Thyroid gland (tissue), 4 donors: ENCODE measurements around the gene MAPRE2. TPM values are rescaled to one million over a fixed set of nuclear protein-coding genes. Genes with fewer than 3 reads are reported as not detected.

Experiments
- DNase-seq, 2 donors: peaks; one replicate each; pipeline ENCODE4 v3.0.0-alpha.2; 2019
- H3K27ac ChIP-seq, 3 donors: fragments of 200-600 bp; sonication (generic); 1 replicate in 2 of 3; 2 replicates in 1 of 3; pipeline ENCODE4 v1.5.1; 2016 to 2019; ENCODE audit warnings: mild to moderate bottlenecking in 1 of 3, moderate library complexity in 1 of 3
- H3K27me3 ChIP-seq: fragments of 200-600 bp; sonication (generic); one replicate; pipeline ENCODE4 v1.5.1; 2019
- H3K36me3 ChIP-seq, 2 donors: fragments of 200-600 bp; sonication (generic); one replicate each; pipeline ENCODE4 v1.5.1; 2016 to 2019
- H3K4me1 ChIP-seq, 2 donors: fragments of 200-600 bp; sonication (generic); one replicate each; pipeline ENCODE4 v1.5.1; 2017 to 2019
- H3K4me3 ChIP-seq, 3 donors: fragments of 200-600 bp; sonication (generic); replicated peaks in 1 of 3; 1 replicate in 2 of 3; 2 replicates in 1 of 3; pipeline ENCODE4 v1.5.1; 2016; ENCODE audit warnings: mild to moderate bottlenecking in 1 of 3
- H3K9me3 ChIP-seq: fragments of 200-600 bp; sonication (generic); one replicate; pipeline ENCODE4 v1.5.1; 2017
- POLR2A ChIP-seq, 2 donors: fragments of 450-650 bp; IDR thresholded peaks; one replicate each; pipeline ENCODE4 v1.6.1; 2017; ENCODE audit warnings: antibody characterized with exemption in 2 of 2, mild to moderate bottlenecking in 2 of 2, moderate library complexity in 1 of 2
- WGBS, 2 donors: methylation state at CpG; one replicate each; pipeline ENCODE4 v1.1.5; 2017; 5-methylcytosine and 5-hydroxymethylcytosine counted together
- intact Hi-C: fragments of 100-400 bp; cut with DNase I; formaldehyde crosslinking; loops from one replicate; pipeline ENCODE4 v1.15.1; 2023
- total RNA-seq, 4 donors: library from RNA; depleted of rRNA; stranded (reverse); fragments of >200 nt; gene quantifications; one replicate each; pipeline ENCODE4 v1.2.3, GENCODE V29; 2016
- TF ChIP-seq, protein P1 (sequence below), 6 experiments: fragments of 200-600 bp in 3 of 6; fragments of 450-650 bp in 3 of 6; sonication (generic) in 3 of 6; IDR thresholded peaks; one replicate each; pipeline ENCODE4 v1.5.1; 2016 to 2019; ENCODE audit warnings: antibody characterized with exemption in 6 of 6, mild to moderate bottlenecking in 2 of 6, inconsistent platforms in 1 of 6, moderate library complexity in 1 of 6

MAPRE2 gene
- total RNA-seq, 4 donors from 2014 or later: 22.6 to 38.1 (median 28.8) TPM

DNA sequence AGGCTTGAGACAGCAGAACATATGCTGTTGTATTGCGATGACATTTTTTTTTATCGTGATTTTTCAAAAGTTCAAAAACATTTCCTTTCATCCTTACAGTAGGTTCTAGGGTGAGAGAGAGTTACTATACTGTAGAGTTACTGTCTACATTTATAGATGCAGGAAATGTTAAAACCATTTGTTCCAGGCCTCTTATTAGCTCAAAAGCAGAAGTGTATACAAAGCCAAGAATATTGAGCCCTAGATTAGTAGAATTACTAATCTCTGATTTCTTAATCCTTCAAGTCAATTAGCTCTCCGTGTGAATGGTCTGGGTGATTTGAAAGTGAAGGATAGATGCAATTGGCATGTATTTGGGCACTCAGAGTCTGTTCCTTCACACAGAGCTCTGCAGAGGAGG is 73.1 kb downstream of the MAPRE2 start:
- intact Hi-C loops: no loop called here
- TF ChIP-seq, protein P1, sequence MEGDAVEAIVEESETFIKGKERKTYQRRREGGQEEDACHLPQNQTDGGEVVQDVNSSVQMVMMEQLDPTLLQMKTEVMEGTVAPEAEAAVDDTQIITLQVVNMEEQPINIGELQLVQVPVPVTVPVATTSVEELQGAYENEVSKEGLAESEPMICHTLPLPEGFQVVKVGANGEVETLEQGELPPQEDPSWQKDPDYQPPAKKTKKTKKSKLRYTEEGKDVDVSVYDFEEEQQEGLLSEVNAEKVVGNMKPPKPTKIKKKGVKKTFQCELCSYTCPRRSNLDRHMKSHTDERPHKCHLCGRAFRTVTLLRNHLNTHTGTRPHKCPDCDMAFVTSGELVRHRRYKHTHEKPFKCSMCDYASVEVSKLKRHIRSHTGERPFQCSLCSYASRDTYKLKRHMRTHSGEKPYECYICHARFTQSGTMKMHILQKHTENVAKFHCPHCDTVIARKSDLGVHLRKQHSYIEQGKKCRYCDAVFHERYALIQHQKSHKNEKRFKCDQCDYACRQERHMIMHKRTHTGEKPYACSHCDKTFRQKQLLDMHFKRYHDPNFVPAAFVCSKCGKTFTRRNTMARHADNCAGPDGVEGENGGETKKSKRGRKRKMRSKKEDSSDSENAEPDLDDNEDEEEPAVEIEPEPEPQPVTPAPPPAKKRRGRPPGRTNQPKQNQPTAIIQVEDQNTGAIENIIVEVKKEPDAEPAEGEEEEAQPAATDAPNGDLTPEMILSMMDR (IDR thresholded peaks at IDR 0.05): no peak
- TF ChIP-seq POLR2A (IDR thresholded peaks at IDR 0.05): no peak
- H3K4me3 ChIP-seq: no peak overlapping the region
- H3K27ac ChIP-seq: no peak overlapping the region
- H3K4me1 ChIP-seq: peaks cover 0 to 18% of the 10 kb centered on the region in 2 donors
- H3K27me3 ChIP-seq: no peaks in the 10 kb centered on the region
- WGBS, 2 donors: 84 to 86% methylated on average over 3 of the region's 3 CpGs
- H3K36me3 ChIP-seq: no peaks in the 10 kb centered on the region
- no peak for DNase-seq
- no peaks in the 10 kb centered on the region for H3K9me3 ChIP-seq

DNA sequence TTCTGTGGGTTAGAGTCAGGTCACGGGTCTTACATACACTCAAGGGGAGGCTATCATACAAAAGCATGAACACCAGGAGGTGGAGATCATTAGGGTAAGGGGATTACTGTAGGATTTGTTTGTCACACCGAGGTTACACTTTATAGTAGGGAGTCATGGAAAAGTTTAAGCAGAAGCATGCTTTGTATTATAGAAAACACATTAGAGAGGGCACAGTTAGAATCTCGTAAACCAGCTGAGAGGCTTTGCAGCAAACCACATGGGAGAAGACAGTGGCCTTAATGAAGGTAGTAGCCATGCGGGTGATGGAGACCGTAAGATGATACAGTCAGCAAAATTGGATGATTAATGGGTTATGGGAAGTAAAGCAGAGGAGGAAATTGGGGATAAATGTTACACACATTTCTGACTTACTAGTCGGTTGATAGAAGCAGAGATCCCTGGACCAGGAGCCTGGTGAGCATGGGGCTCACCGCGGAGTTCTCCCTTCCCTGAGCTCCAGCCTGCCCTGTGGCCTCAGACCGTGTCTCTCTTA is 75.6 kb downstream of the MAPRE2 start:
- H3K36me3 ChIP-seq: no peaks in the 10 kb centered on the region
- no peak for TF ChIP-seq POLR2A (IDR thresholded peaks at IDR 0.05)
- TF ChIP-seq, protein P1 (IDR thresholded peaks at IDR 0.05): no peak
- peak overlapping the region in 1 of 3 donors; percentile 57 for H3K27ac ChIP-seq
- intact Hi-C loops: no loop called here
- no peak for DNase-seq
- no peaks in the 10 kb centered on the region for H3K27me3 ChIP-seq
- 94 to 98% methylated on average over 9 of the region's 9 CpGs for WGBS, 2 donors
- H3K9me3 ChIP-seq: no peaks in the 10 kb centered on the region
- H3K4me3 ChIP-seq: no peak overlapping the region
- peaks cover 0 to 18% of the 10 kb centered on the region in 2 donors for H3K4me1 ChIP-seq

DNA sequence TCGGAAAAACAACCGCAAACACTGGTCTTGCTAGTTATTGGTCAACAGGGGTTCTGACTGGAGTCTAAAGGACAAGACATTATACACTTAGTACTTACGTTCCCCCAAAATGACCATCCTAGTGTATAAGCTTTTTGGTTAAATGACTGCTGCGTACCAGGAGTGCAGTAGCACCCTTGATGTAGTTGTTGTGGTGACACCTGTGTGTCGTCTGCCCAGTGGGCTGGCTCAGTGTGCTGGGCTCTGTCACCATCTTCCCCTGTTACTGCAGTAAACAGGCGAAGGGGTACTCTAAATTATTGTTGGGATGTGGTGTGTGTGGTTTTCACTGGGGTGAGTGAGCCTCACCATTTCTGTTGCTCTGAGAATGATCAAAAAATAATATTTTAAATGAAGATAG is 76.2 kb downstream of the MAPRE2 start:
- Histone ChIP-seq H3K27me3 (no peaks in the 10 kb centered on the region), H3K27ac (peak overlapping the region in 1 of 3 donors; percentile 57), H3K4me1 (peaks cover 0 to 18% of the 10 kb centered on the region in 2 donors), H3K4me3 (no peak overlapping the region), H3K9me3 (no peaks in the 10 kb centered on the region), H3K36me3 (no peaks in the 10 kb centered on the region)
- intact Hi-C loops: no loop called here
- WGBS, 2 donors: 89 to 93% methylated on average over 6 of the region's 6 CpGs
- no peak for TF ChIP-seq POLR2A (IDR thresholded peaks at IDR 0.05)
- TF ChIP-seq, protein P1 (IDR thresholded peaks at IDR 0.05): no peak
- no peak for DNase-seq

DNA sequence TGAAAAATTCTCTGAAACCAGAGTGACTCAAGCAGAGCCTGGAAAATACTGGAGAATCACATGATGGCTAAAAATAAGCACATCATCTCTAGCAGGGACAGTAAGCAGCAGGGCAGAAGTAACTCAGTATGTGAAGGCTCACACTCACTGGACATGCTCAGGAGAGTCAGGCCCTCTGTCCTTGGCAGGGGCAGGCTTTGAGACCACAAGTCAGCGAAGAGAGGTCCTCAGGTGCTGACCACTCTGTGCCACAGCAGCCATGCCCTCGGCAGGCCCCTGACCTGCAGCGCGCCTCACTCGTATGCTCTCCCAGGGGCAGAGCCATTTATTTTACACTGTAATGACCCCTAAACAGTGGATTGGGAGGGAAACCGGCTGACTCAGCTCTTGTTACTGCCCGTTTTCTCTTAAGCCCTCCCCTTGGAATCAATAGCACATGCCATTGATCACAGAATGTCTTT is 76.8 kb downstream of the MAPRE2 start:
- H3K27me3 ChIP-seq: no peaks in the 10 kb centered on the region
- peak in 1 of 2 donors; percentile 14 for TF ChIP-seq POLR2A (IDR thresholded peaks at IDR 0.05)
- TF ChIP-seq, protein P1 (IDR thresholded peaks at IDR 0.05): no peak
- H3K4me3 ChIP-seq: no peak overlapping the region
- intact Hi-C loops: no loop called here
- H3K36me3 ChIP-seq: no peaks in the 10 kb centered on the region
- DNase-seq: no peak
- no peaks in the 10 kb centered on the region for H3K9me3 ChIP-seq
- WGBS, 2 donors: 73 to 81% methylated on average over 7 of the region's 7 CpGs
- peak overlapping the region in 2 of 3 donors; percentile 32 to 57 for H3K27ac ChIP-seq
- H3K4me1 ChIP-seq: peaks cover 0 to 18% of the 10 kb centered on the region in 2 donors

DNA sequence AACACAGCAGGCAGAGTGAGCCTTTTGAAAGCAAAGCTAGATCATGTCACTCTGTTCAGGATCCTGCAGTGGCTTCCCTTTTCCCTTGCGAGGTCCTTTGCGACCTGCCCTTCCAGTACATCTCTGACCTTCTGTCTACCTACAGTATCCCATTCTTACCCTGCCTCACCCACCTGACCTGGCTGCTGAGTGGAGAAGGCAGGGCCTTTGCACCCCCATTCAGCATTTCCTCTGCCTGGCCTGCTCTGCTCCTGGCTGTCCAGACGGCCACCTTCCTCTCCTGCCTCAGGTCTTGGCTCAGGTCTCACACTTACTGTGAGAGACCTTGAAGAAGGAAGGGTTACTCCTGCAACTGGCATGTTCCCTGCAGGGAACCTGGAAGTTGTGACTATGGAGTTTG is 77.4 kb downstream of the MAPRE2 start:
- TF ChIP-seq, protein P1 (IDR thresholded peaks at IDR 0.05): no peak
- TF ChIP-seq POLR2A (IDR thresholded peaks at IDR 0.05): no peak
- intact Hi-C loops: no loop called here
- WGBS, 2 donors: 91 to 96% methylated on average over 3 of the region's 3 CpGs

More for the DNA sequence above, 77.4 kb downstream of the MAPRE2 start:
- Histone ChIP-seq H3K36me3 (no peaks in the 10 kb centered on the region), H3K4me3 (no peak overlapping the region), H3K9me3 (no peaks in the 10 kb centered on the region), H3K4me1 (peaks cover 0 to 18% of the 10 kb centered on the region in 2 donors), H3K27me3 (no peaks in the 10 kb centered on the region), H3K27ac (peak overlapping the region in 1 of 3 donors; percentile 57)
- no peak for DNase-seq
